ENCODE data around the gene COIL. TPM values are rescaled to one million over a fixed set of nuclear protein-coding genes. Genes with fewer than 3 reads are reported as not detected.

The COIL gene
- total and polyA plus RNA-seq, 9 of the 15 experiments (the other 6 are each of a cell fraction or from before 2014, with no cell fraction given) = 23.9 to 41.3 (median 28.7) TPM

GRCh38 chr17:56913867-56914580 is 46.8 kb downstream of the COIL start, which contains the start of gene TRIM25 (continued):
- TF ChIP-seq, protein P1, sequence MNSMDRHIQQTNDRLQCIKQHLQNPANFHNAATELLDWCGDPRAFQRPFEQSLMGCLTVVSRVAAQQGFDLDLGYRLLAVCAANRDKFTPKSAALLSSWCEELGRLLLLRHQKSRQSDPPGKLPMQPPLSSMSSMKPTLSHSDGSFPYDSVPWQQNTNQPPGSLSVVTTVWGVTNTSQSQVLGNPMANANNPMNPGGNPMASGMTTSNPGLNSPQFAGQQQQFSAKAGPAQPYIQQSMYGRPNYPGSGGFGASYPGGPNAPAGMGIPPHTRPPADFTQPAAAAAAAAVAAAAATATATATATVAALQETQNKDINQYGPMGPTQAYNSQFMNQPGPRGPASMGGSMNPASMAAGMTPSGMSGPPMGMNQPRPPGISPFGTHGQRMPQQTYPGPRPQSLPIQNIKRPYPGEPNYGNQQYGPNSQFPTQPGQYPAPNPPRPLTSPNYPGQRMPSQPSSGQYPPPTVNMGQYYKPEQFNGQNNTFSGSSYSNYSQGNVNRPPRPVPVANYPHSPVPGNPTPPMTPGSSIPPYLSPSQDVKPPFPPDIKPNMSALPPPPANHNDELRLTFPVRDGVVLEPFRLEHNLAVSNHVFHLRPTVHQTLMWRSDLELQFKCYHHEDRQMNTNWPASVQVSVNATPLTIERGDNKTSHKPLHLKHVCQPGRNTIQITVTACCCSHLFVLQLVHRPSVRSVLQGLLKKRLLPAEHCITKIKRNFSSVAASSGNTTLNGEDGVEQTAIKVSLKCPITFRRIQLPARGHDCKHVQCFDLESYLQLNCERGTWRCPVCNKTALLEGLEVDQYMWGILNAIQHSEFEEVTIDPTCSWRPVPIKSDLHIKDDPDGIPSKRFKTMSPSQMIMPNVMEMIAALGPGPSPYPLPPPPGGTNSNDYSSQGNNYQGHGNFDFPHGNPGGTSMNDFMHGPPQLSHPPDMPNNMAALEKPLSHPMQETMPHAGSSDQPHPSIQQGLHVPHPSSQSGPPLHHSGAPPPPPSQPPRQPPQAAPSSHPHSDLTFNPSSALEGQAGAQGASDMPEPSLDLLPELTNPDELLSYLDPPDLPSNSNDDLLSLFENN (IDR thresholded peaks at IDR 0.05; ENCODE audit: low read depth in 2 of 2, low read length in 2 of 2) = peak in 1 of 2 experiments; percentile 80; a peak in 1 of 4 replicates
- TF ChIP-seq PYGO2 (tag; IDR thresholded peaks at IDR 0.05) = no peak
- no peak for TF ChIP-seq KLF16 (IDR thresholded peaks at IDR 0.05)
- peak; percentile 88 for TF ChIP-seq ZFX (CRISPR knock-in tag; IDR thresholded peaks at IDR 0.05)
- TF ChIP-seq CBFB (CRISPR knock-in tag; IDR thresholded peaks at IDR 0.05) = no peak
- TF ChIP-seq USF2 (CRISPR knock-in tag; IDR thresholded peaks at IDR 0.05) = peak; percentile 94
- peak; percentile 60 for TF ChIP-seq PHF20 (IDR thresholded peaks at IDR 0.05; ENCODE audit: partially characterized antibody)
- TF ChIP-seq, protein P2, sequence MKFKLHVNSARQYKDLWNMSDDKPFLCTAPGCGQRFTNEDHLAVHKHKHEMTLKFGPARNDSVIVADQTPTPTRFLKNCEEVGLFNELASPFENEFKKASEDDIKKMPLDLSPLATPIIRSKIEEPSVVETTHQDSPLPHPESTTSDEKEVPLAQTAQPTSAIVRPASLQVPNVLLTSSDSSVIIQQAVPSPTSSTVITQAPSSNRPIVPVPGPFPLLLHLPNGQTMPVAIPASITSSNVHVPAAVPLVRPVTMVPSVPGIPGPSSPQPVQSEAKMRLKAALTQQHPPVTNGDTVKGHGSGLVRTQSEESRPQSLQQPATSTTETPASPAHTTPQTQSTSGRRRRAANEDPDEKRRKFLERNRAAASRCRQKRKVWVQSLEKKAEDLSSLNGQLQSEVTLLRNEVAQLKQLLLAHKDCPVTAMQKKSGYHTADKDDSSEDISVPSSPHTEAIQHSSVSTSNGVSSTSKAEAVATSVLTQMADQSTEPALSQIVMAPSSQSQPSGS (CRISPR knock-in tag; IDR thresholded peaks at IDR 0.05) = no peak
- 0 out of 2 replicates have a peak, but pooled peaks have one; percentile 41 for TF ChIP-seq EGR1 (conservative IDR thresholded peaks at IDR 0.05)
- peak; percentile 96 for TF ChIP-seq IRF2 (CRISPR knock-in tag; IDR thresholded peaks at IDR 0.05)
- peak; percentile 97 for TF ChIP-seq KDM5B (IDR thresholded peaks at IDR 0.05; ENCODE audit: insufficient replicate concordance, low read depth, low read length)
- TF ChIP-seq ZNF778 (CRISPR knock-in tag; IDR thresholded peaks at IDR 0.05) = no peak
- peak; percentile 69; the same call in 1 of the 2 replicates for TF ChIP-seq HIVEP1 (CRISPR knock-in tag; IDR thresholded peaks at IDR 0.05)
- peak; percentile 70 for TF ChIP-seq FIP1L1 (IDR thresholded peaks at IDR 0.05; ENCODE audit: low read depth, low read length, poor library complexity, severe bottlenecking)
- peak; percentile 97 for TF ChIP-seq TBP (optimal IDR thresholded peaks at IDR 0.05; ENCODE audit: low read depth, low read length)
